Heart left ventricle (tissue), 13 donors: ENCODE results near the gene TRIM4.

Source experiments
- POLR2A ChIP-seq, 2 donors: fragments of 450-650 bp; IDR thresholded peaks; one replicate each; pipeline ENCODE4 v1.6.1; 2017; ENCODE audit warnings: antibody characterized with exemption in 2 of 2, mild to moderate bottlenecking in 2 of 2, moderate library complexity in 2 of 2
- TF ChIP-seq, protein P1 (sequence below), 12 donors: fragments of 200-600 bp; sonication (generic) in 4 of 12; IDR thresholded peaks; one replicate each; pipeline versions ENCODE4 v1.5.0 to v1.8.0; 2018 to 2022; ENCODE audit warnings: antibody characterized with exemption in 12 of 12, mild to moderate bottlenecking in 5 of 12
- donor health status: ischemic (EF 13 %, LVEDD 7.1; RV severe dilation, severe dysfunction).
- donor health status: DM: no; HTN: yes; CAD: no.
- donor health status: DM: no; HTN: no; CAD: no.
- donor health status: ischemic (EF 25% LVEDD 6.9; RV normal size, moderate dysfunction).
- donor health status: ischemic (EF 25% LVEDD 5.7; RV mildly dilated, moderate dysfunction).
- donor health status: ischemic (EF 35%, LVEDD 5.7; RV mildly dilated, moderate dysfunction).
- donor health status: nonischemic (EF 11% LVEDD 7.7; RV severe dilation, severe dysfunction).
- donor health status: DM: yes; HTN: yes; CAD: no.
- donor health status: PGD.
- donor health status: ischemic (EF 29% LVEDD 5.4; RV normal size, mild dysfunction).
- donor health status: nonischemic (EF 23%, LVEDD 6.1; RV moderate dilation, normal function).

GRCh38 chr7:99930376-99930775, 11.0 kb upstream of the TRIM4 start:
- TF ChIP-seq, protein P1, sequence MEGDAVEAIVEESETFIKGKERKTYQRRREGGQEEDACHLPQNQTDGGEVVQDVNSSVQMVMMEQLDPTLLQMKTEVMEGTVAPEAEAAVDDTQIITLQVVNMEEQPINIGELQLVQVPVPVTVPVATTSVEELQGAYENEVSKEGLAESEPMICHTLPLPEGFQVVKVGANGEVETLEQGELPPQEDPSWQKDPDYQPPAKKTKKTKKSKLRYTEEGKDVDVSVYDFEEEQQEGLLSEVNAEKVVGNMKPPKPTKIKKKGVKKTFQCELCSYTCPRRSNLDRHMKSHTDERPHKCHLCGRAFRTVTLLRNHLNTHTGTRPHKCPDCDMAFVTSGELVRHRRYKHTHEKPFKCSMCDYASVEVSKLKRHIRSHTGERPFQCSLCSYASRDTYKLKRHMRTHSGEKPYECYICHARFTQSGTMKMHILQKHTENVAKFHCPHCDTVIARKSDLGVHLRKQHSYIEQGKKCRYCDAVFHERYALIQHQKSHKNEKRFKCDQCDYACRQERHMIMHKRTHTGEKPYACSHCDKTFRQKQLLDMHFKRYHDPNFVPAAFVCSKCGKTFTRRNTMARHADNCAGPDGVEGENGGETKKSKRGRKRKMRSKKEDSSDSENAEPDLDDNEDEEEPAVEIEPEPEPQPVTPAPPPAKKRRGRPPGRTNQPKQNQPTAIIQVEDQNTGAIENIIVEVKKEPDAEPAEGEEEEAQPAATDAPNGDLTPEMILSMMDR (IDR thresholded peaks at IDR 0.05): no peak
- TF ChIP-seq POLR2A (IDR thresholded peaks at IDR 0.05): no peak
